ENCODE measurements around the gene AFF2.

AFF2 gene

DNA sequence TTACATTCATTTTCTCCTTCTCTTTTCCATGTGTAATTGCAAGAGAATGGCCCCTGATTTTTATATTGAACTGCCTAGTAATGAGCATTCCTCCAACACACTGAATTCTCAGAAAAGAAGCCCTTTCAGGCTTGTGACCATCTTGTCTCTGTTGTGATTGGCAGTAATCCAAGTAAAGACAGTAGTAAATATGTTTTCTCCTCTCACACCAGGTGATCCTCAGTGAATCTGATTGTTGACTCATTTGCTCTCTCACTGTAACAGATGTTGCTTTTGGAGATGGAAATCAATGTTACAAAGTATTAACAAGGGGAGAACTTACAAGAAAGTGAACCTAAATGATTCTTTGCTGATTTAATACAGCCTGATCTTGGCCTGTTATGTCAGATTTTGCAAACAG lies 271.0 kb downstream of the AFF2 start:
- no peak overlapping the region for H3K27ac ChIP-seq
- H3K4me1 ChIP-seq: no peaks in the 10 kb centered on the region
- TF ChIP-seq CTCF (IDR thresholded peaks at IDR 0.05): no peak
- H3K27me3 ChIP-seq: no peaks in the 10 kb centered on the region
- H3K4me3 ChIP-seq: no peak overlapping the region
- no peak for DNase-seq
- peaks cover 0 to 8% (median 0%) of the 10 kb centered on the region in 3 donors for H3K9me3 ChIP-seq
- no peaks in the 10 kb centered on the region for H3K36me3 ChIP-seq
- intact Hi-C loops (cut with DNase I; ENCODE audit: low total_unique reads): no loop called here

DNA sequence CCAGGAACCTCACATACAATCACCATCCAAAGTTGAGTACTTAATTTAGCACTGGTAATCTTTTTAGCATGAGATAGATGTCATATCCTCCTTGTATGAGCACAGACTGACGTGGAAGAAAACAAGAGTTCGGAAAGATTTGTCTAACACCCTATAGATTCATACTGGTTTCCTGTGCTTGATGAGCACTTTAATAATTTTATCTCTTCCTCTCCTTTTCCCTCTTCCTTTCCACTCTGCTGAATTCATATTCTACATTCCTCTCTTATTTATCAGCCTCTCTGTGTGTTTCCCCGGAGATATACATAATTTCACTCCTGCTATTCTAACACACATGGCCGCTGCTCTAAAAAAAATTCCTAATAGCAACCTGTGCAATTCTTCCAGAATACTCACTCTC lies 273.9 kb downstream of the AFF2 start:
- H3K27ac ChIP-seq: no peak overlapping the region
- no peak for TF ChIP-seq CTCF (IDR thresholded peaks at IDR 0.05)
- intact Hi-C loops (cut with DNase I; ENCODE audit: low total_unique reads): no loop called here
- no peaks in the 10 kb centered on the region for H3K36me3 ChIP-seq
- no peaks in the 10 kb centered on the region for H3K27me3 ChIP-seq
- no peak for DNase-seq
- H3K9me3 ChIP-seq: peaks cover 0 to 15% (median 0%) of the 10 kb centered on the region in 3 donors
- no peak overlapping the region for H3K4me3 ChIP-seq
- H3K4me1 ChIP-seq: no peaks in the 10 kb centered on the region

- no peaks in the 10 kb centered on the region for H3K9me3 ChIP-seq
- TF ChIP-seq CTCF (IDR thresholded peaks at IDR 0.05): no peak
- H3K27ac ChIP-seq: no peak overlapping the region
- intact Hi-C loops (cut with DNase I; ENCODE audit: low total_unique reads): no loop called here
- no peaks in the 10 kb centered on the region for H3K4me1 ChIP-seq
- no peak overlapping the region for H3K4me3 ChIP-seq
- DNase-seq: no peak
- no peaks in the 10 kb centered on the region for H3K27me3 ChIP-seq
- no peaks in the 10 kb centered on the region for H3K36me3 ChIP-seq
Observed at GRCh38 chrX:148784137-148784536, 283.7 kb downstream of the AFF2 start.

DNA sequence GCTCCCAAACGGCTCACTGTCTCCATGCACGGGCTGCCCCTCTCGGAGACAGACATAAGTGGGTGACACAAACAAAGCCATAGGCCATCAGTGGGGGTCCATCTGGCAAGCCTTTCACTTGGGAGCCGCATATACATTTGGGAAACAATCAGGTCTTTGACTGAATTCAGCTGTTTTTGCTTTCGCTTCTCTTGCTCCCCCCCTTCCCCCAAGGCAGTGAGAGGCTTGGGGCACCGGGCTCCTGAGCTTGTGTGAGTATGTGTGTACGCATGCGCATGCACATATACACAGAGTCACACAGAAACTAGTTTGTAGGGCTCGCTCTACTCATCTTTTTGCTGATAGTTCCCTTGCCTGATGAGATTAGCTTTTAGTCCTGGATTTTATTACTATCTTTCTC lies 284.4 kb downstream of the AFF2 start:
- no peaks in the 10 kb centered on the region for H3K9me3 ChIP-seq
- H3K4me3 ChIP-seq: no peak overlapping the region
- no peak for DNase-seq

GRCh38 chrX:148785256-148785655 lies 284.8 kb downstream of the AFF2 start:
- intact Hi-C loops (cut with DNase I; ENCODE audit: low total_unique reads): no loop called here
- Histone ChIP-seq H3K27me3 (no peaks in the 10 kb centered on the region), H3K4me1 (no peaks in the 10 kb centered on the region), H3K36me3 (no peaks in the 10 kb centered on the region), H3K27ac (no peak overlapping the region), H3K9me3 (no peaks in the 10 kb centered on the region), H3K4me3 (no peak overlapping the region)
- no peak for TF ChIP-seq CTCF (IDR thresholded peaks at IDR 0.05)
- no peak for DNase-seq

More for the DNA sequence above, 284.4 kb downstream of the AFF2 start:
- Histone ChIP-seq H3K27ac (no peak overlapping the region), H3K4me1 (no peaks in the 10 kb centered on the region), H3K27me3 (no peaks in the 10 kb centered on the region), H3K36me3 (no peaks in the 10 kb centered on the region)
- no peak for TF ChIP-seq CTCF (IDR thresholded peaks at IDR 0.05)
- intact Hi-C loops (cut with DNase I; ENCODE audit: low total_unique reads): no loop called here

GRCh38 chrX:148788449-148788848 lies 288.0 kb downstream of the AFF2 start:
- Histone ChIP-seq H3K27ac (no peak overlapping the region), H3K4me3 (no peak overlapping the region), H3K9me3 (no peaks in the 10 kb centered on the region), H3K4me1 (no peaks in the 10 kb centered on the region), H3K27me3 (no peaks in the 10 kb centered on the region), H3K36me3 (no peaks in the 10 kb centered on the region)
- intact Hi-C loops (cut with DNase I; ENCODE audit: low total_unique reads): no loop called here
- TF ChIP-seq CTCF (IDR thresholded peaks at IDR 0.05): no peak
- DNase-seq: no peak
